OCI-LY1 (cell line): ENCODE results near the gene PTPRJ.

ENCODE experiments used
- EZH2 ChIP-seq: fragments of 200-600 bp; sonication (generic), shearing (Covaris generic); IDR thresholded peaks from 2 replicates; pipeline ENCODE4 v1.8.0; 2017; ENCODE audit warnings: borderline replicate concordance, mixed run types, mild to moderate bottlenecking, antibody characterized with exemption, low read length, moderate library complexity, mixed read lengths
- TF ChIP-seq, protein P1 (sequence below): fragments of 200-600 bp; sonication (generic), shearing (Covaris generic); IDR thresholded peaks from 2 replicates; pipeline ENCODE4 v1.5.1; 2017; ENCODE audit warnings: mild to moderate bottlenecking, antibody characterized with exemption, low read length, moderate library complexity, mixed read lengths

DNA sequence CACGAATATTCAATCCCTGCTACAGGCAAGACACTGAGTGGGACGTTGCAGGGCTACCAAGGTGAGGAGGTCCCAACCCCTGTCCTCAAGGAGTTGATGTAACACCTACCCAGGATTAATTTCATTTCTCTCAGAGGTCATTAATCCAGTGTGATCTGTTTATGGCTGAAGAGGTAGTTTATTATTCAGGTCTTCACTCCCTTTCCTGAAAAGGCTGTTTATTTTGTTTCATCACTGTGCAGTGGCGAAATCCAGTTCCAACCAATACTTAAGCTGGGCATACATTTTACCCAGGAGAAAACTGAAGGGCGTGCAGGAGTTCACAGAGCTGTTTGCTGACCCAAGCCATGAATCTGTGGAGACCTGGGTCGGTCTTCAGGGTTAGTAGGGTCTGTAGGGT, 2.7 kb upstream of the PTPRJ start:
- TF ChIP-seq, protein P1, sequence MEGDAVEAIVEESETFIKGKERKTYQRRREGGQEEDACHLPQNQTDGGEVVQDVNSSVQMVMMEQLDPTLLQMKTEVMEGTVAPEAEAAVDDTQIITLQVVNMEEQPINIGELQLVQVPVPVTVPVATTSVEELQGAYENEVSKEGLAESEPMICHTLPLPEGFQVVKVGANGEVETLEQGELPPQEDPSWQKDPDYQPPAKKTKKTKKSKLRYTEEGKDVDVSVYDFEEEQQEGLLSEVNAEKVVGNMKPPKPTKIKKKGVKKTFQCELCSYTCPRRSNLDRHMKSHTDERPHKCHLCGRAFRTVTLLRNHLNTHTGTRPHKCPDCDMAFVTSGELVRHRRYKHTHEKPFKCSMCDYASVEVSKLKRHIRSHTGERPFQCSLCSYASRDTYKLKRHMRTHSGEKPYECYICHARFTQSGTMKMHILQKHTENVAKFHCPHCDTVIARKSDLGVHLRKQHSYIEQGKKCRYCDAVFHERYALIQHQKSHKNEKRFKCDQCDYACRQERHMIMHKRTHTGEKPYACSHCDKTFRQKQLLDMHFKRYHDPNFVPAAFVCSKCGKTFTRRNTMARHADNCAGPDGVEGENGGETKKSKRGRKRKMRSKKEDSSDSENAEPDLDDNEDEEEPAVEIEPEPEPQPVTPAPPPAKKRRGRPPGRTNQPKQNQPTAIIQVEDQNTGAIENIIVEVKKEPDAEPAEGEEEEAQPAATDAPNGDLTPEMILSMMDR: no peak
- no peak for TF ChIP-seq EZH2
